ENCODE data around the gene GLIS1. TPM values are rescaled to one million over a fixed set of nuclear protein-coding genes. Genes with fewer than 3 reads are reported as not detected.

Gene GLIS1
- total RNA-seq, 1 donor from 2014 or later: 0.16 TPM

DNA sequence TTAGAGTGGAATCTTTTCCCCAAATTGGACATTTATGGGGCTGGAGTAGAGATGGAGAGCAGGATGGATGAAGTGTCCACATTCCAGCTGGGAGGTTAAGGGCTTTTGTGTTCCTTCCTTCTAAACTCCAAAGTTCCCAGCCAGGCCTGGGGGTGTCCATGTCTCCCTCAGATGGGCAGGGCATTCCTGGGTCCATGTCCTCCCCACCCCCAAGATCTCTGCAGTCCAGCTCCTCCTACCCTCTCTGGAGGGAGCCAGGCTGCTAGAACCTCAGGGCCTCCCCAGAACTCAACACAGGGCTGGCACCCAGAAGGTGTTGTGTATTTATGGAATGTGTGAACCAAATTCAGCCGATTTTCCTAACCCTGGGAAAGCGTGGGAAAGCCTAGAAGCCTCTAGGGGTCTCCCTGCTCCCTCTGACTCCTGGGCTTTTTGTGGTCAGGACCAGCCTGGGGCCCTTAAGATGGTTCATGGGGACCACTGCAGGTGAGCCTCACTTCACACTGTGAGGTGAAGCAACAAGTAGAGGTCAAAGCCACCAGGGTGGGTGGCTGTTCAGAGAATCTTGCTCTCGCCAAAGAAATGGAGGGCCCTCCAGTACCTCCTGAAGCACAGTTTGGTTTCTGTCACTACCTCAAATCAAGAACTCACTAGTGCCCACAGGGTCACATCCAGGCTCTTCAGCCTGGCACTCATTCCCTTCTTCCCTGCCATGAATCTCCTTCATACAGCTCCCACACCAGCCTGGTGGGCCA, 54.8 kb downstream of the GLIS1 start:
- no peak overlapping the region for H3K4me3 ChIP-seq
- peaks cover 99% of the 10 kb centered on the region for H3K27me3 ChIP-seq (ENCODE audit: low read depth)
- no peak for TF ChIP-seq CTCF (IDR thresholded peaks at IDR 0.05; ENCODE audit: borderline replicate concordance)
- H3K27ac ChIP-seq (replicated peaks): no peak overlapping the region
- intact Hi-C loops (cut with micrococcal nuclease): no loop called here
- no peak for DNase-seq
- H3K9me3 ChIP-seq (replicated peaks): no peaks in the 10 kb centered on the region
- H3K4me1 ChIP-seq: peaks cover 15% of the 10 kb centered on the region
- no peaks in the 10 kb centered on the region for H3K36me3 ChIP-seq

DNA sequence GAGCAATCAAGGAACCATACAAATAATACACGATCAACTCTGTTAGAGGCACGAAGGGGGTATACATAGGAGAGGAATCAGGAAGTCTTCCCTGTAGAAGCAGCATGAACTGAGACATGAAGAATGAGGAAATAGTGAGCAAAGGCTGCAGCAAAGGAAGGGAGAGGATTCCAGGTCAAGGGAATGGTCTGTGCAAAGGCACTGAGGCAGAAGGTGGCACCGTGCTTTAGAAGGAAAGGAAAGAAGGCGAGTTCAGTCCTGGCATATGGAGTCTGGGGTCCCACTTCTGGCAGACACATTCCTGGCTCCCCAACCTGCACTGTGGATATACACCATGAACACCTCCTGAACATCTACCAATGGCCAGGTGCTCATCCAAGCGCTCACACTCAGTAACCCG, 56.1 kb downstream of the GLIS1 start:
- Histone ChIP-seq H3K27ac (replicated peaks) (no peak overlapping the region), H3K9me3 (replicated peaks) (no peaks in the 10 kb centered on the region), H3K27me3 (ENCODE audit: low read depth) (peaks cover 89% of the 10 kb centered on the region), H3K36me3 (no peaks in the 10 kb centered on the region), H3K4me3 (no peak overlapping the region), H3K4me1 (peaks cover 15% of the 10 kb centered on the region)
- intact Hi-C loops (cut with micrococcal nuclease): no loop called here
- no peak for TF ChIP-seq CTCF (IDR thresholded peaks at IDR 0.05; ENCODE audit: borderline replicate concordance)
- DNase-seq: no peak

DNA sequence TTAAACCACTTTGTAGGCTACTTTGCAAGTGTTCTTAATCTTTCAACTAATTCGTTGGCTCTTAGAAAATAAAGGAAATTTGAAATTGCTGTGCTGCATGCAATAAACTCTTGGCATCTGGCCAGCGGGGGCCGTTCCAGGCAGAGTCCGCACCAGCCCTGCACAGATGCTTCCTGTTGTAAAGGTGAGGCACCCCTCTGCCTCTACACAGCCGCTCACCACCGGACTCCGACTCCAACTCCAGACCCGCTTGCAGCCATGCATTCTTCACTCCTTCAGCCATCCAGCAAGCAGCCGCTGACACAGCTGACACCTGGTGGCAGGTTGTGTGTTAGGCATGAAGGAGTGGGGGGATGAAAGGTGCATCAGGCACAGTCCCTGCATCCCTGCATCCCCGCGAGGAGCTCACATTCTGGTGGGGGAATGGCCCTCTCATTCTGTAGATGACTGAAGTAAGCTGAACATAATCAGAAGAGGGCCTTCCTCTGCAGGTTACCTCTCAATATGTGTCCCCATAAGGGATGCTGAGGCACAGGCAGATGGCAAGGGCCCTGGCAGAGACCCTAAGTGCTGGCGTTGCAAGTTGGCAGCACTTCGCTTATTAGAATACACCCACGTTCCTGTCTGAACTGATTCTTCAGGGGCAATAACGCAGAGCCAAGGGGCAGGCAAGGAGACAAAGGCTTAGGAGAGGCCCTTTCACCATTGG, 56.8 kb downstream of the GLIS1 start:
- peak; percentile 17 for DNase-seq
- intact Hi-C loops (cut with micrococcal nuclease): no loop called here
- Histone ChIP-seq H3K4me1 (peaks cover 15% of the 10 kb centered on the region), H3K27ac (replicated peaks) (no peak overlapping the region), H3K27me3 (ENCODE audit: low read depth) (peaks cover 81% of the 10 kb centered on the region), H3K9me3 (replicated peaks) (no peaks in the 10 kb centered on the region), H3K4me3 (no peak overlapping the region), H3K36me3 (no peaks in the 10 kb centered on the region)
- TF ChIP-seq CTCF (IDR thresholded peaks at IDR 0.05; ENCODE audit: borderline replicate concordance): peak; percentile 56

- DNase-seq: no peak
- Histone ChIP-seq H3K27me3 (ENCODE audit: low read depth) (peaks cover 75% of the 10 kb centered on the region), H3K9me3 (replicated peaks) (no peaks in the 10 kb centered on the region), H3K27ac (replicated peaks) (no peak overlapping the region), H3K4me1 (peaks cover 15% of the 10 kb centered on the region), H3K36me3 (no peaks in the 10 kb centered on the region), H3K4me3 (no peak overlapping the region)
- no peak for TF ChIP-seq CTCF (IDR thresholded peaks at IDR 0.05; ENCODE audit: borderline replicate concordance)
- intact Hi-C loops (cut with micrococcal nuclease): no loop called here
Measured at GRCh38 chr1:53681351-53681976, 57.5 kb downstream of the GLIS1 start.

DNA sequence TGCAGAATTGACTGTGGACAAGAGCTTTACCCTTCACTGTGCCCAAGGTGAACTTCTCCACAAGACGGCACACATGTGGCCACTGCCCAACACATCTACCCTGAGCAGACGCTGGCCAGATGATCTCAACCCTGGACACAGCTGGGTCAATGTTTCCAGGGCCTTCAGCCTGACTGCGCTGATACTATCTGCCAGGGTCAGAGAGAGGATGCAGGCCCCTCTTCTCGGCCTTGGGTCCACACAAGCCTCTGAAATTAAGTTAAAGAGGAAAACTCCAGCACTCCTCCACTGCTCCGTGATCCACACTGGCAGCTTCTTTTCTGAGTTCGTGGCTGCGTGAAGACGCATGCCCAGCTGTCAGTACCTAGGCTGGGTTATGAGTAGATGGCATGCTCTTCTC, 58.1 kb downstream of the GLIS1 start:
- Histone ChIP-seq H3K4me3 (no peak overlapping the region), H3K9me3 (replicated peaks) (no peaks in the 10 kb centered on the region), H3K4me1 (peaks cover 15% of the 10 kb centered on the region), H3K27me3 (ENCODE audit: low read depth) (peaks cover 69% of the 10 kb centered on the region), H3K27ac (replicated peaks) (no peak overlapping the region), H3K36me3 (no peaks in the 10 kb centered on the region)
- DNase-seq: no peak
- TF ChIP-seq CTCF (IDR thresholded peaks at IDR 0.05; ENCODE audit: borderline replicate concordance): no peak
- intact Hi-C loops (cut with micrococcal nuclease): no loop called here
